HTR-8/SVneo (cell line): ENCODE results near the gene RDH14.
A peak's percentile ranks its signal among the peaks of the same experiment; 100 is the strongest.

ENCODE experiments used
- DNase-seq: peaks from one replicate; pipeline ENCODE4 v3.0.0; 2011; ENCODE audit warnings: low spot score, mixed read lengths; ENCODE audit not compliant: insufficient read length
- FAIRE-seq: peaks from 2 replicates; lab custom pipeline; 2011; peaks lifted over from hg19 to GRCh38; lab: Jason Lieb, UNC

The RDH14 gene

GRCh38 chr2:18560031-18560796 is at the start of gene RDH14:
Gene RDH14, minus strand, starts transcription at chr2:18560653. Its CDS starts 81 bp downstream, at chr2:18560572.
- peak; percentile 51 for FAIRE-seq
- peak; percentile 91 for DNase-seq

- FAIRE-seq: no peak
- DNase-seq: no peak
Measured at GRCh38 chr2:18610090-18610489, 49.6 kb upstream of the RDH14 start.

GRCh38 chr2:18605115-18605514 is 44.7 kb upstream of the RDH14 start:
- no peak for DNase-seq
- FAIRE-seq: no peak

- no peak for FAIRE-seq
- no peak for DNase-seq
Measured at GRCh38 chr2:18604531-18604885, 44.1 kb upstream of the RDH14 start.

- no peak for DNase-seq
- FAIRE-seq: no peak
Measured at GRCh38 chr2:18603854-18604530, 43.5 kb upstream of the RDH14 start.

GRCh38 chr2:18602298-18602697 is 41.8 kb upstream of the RDH14 start:
- DNase-seq: no peak
- no peak for FAIRE-seq

GRCh38 chr2:18600255-18600613 is 39.8 kb upstream of the RDH14 start:
- FAIRE-seq (no peak), DNase-seq (no peak)

GRCh38 chr2:18599509-18600254 is 39.2 kb upstream of the RDH14 start:
- DNase-seq (no peak), FAIRE-seq (no peak)

GRCh38 chr2:18598848-18599484 is 38.5 kb upstream of the RDH14 start:
- FAIRE-seq (no peak), DNase-seq (no peak)

- DNase-seq (no peak), FAIRE-seq (no peak)
Measured at GRCh38 chr2:18597618-18598017, 37.2 kb upstream of the RDH14 start.

- FAIRE-seq: no peak
- no peak for DNase-seq
Measured at GRCh38 chr2:18596993-18597392, 36.5 kb upstream of the RDH14 start.

- DNase-seq: no peak
Measured at GRCh38 chr2:18593496-18593895, 33.0 kb upstream of the RDH14 start.

GRCh38 chr2:18592372-18592771 is 31.9 kb upstream of the RDH14 start:
- FAIRE-seq: no peak

More at GRCh38 chr2:18593496-18593895, 33.0 kb upstream of the RDH14 start:
- no peak for FAIRE-seq

GRCh38 chr2:18589354-18589753 is 28.9 kb upstream of the RDH14 start, which contains the start of gene NT5C1B:
Gene NT5C1B, minus strand, starts transcription at chr2:18589569. Its CDS starts 101 bp downstream, at chr2:18589468.
- DNase-seq (no peak), FAIRE-seq (no peak)

More at GRCh38 chr2:18592372-18592771, 31.9 kb upstream of the RDH14 start:
- DNase-seq: no peak

- DNase-seq: no peak
- FAIRE-seq: no peak
Measured at GRCh38 chr2:18588802-18589201, 28.3 kb upstream of the RDH14 start.

GRCh38 chr2:18588049-18588448 is 27.6 kb upstream of the RDH14 start:
- no peak for DNase-seq
- no peak for FAIRE-seq

- FAIRE-seq: no peak
Measured at GRCh38 chr2:18585526-18585925, 25.1 kb upstream of the RDH14 start.

GRCh38 chr2:18584608-18584954 is 24.1 kb upstream of the RDH14 start:
- no peak for DNase-seq
- no peak for FAIRE-seq

More at GRCh38 chr2:18585526-18585925, 25.1 kb upstream of the RDH14 start:
- DNase-seq: no peak

- no peak for DNase-seq
- FAIRE-seq: no peak
Measured at GRCh38 chr2:18583905-18584607, 23.6 kb upstream of the RDH14 start.

GRCh38 chr2:18580606-18581005 is 20.2 kb upstream of the RDH14 start:
- no peak for DNase-seq
- FAIRE-seq: no peak
